Uterus (tissue), 2 donors: ENCODE measurements around the gene S100P.

Experiments used
- CTCF ChIP-seq, 4 experiments: fragments of 200-600 bp in 2 of 4; fragments of 450-650 bp in 2 of 4; sonication (generic) in 2 of 4; IDR thresholded peaks; one replicate each; pipeline ENCODE4 v1.5.1; 2016 to 2019; ENCODE audit warnings: antibody characterized with exemption in 4 of 4, mild to moderate bottlenecking in 2 of 4, moderate library complexity in 1 of 4
- POLR2A ChIP-seq, 2 donors: fragments of 450-650 bp; IDR thresholded peaks; one replicate each; pipeline ENCODE4 v1.6.1; 2016; ENCODE audit warnings: antibody characterized with exemption in 2 of 2, mild to moderate bottlenecking in 1 of 2, moderate library complexity in 1 of 2

- TF ChIP-seq CTCF (IDR thresholded peaks at IDR 0.05) (no peak), POLR2A (IDR thresholded peaks at IDR 0.05) (no peak)
Measured at GRCh38 chr4:6696611-6697010, 2.9 kb downstream of the S100P start.
